Retinal pigment epithelial cell (primary cell): ENCODE results near the gene MLH1.
A peak's percentile ranks its signal among the peaks of the same experiment; 100 is the strongest.
"Not testable (repeated sequence)": the region's sequence is repeated elsewhere in the genome, so short reads cannot be mapped to it uniquely, and the experiment has no call there.

Source experiments
- DNase-seq: peaks from one replicate; pipeline ENCODE4 v3.0.0-alpha.2; 2010; ENCODE audit warnings: low read depth
- H3K4me3 ChIP-seq: 2 replicates; pipeline ENCODE4 v1.5.1; 2011; ENCODE audit warnings: mild to moderate bottlenecking, low read length, control low read depth, moderate library complexity
- TF ChIP-seq, protein P1 (sequence below): conservative IDR thresholded peaks from 2 replicates; pipeline ENCODE4 v1.5.1; 2011; ENCODE audit warnings: low read depth, low read length, control low read depth, inconsistent platforms

The MLH1 gene

DNA sequence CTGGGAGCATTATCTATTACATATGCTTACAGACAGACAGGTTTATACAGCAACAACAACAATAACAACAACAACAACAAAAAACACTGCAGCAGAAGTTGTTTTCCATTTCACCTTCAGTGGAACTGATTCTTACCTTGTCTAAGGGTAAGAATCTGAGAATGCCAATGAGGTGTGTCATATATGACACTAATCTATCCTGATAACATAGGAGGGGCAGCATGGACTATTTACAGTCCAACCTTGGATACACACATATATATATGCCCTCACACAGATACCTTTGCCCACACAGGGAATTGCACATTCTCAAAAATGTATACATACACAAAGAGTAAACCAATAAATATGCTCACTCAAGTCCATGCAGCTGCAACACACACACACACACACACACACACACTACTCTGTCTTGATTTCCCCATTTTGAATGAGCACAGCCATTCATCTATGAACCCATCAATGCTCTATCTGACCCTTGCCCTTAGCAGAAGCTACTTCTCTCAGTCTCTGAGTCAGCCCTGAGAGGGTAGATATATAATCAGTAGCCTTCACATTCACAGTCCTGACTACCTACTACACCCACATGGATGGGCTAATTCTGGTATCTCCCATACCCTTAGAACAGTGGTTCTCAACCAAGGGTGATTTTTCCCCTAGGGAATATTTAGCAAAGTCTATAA, 38.7 kb upstream of the MLH1 start:
- TF ChIP-seq, protein P1, sequence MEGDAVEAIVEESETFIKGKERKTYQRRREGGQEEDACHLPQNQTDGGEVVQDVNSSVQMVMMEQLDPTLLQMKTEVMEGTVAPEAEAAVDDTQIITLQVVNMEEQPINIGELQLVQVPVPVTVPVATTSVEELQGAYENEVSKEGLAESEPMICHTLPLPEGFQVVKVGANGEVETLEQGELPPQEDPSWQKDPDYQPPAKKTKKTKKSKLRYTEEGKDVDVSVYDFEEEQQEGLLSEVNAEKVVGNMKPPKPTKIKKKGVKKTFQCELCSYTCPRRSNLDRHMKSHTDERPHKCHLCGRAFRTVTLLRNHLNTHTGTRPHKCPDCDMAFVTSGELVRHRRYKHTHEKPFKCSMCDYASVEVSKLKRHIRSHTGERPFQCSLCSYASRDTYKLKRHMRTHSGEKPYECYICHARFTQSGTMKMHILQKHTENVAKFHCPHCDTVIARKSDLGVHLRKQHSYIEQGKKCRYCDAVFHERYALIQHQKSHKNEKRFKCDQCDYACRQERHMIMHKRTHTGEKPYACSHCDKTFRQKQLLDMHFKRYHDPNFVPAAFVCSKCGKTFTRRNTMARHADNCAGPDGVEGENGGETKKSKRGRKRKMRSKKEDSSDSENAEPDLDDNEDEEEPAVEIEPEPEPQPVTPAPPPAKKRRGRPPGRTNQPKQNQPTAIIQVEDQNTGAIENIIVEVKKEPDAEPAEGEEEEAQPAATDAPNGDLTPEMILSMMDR: no peak
- no peak for DNase-seq
- no peak overlapping the region for H3K4me3 ChIP-seq

DNA sequence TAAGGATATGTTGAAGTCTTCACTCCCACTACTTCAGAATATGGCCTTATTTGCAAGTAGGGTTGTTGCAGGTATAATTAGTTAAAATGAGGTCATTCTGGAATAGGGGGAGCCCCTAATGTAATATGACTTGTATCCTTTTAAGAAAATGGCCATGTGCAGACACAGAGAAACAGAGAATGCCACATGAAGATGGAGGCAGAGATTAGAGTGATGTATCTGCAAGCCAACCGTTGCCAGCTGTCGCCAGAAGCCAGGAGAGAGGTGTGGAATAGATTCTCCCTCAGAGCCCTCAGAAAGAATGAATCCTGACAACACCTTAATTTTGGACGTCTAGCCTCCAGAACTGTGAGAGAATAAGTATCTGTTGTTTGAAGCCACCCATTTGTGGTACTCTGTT, 37.2 kb upstream of the MLH1 start:
- H3K4me3 ChIP-seq: no peak overlapping the region
- no peak for DNase-seq
- TF ChIP-seq, protein P1: no peak

DNA sequence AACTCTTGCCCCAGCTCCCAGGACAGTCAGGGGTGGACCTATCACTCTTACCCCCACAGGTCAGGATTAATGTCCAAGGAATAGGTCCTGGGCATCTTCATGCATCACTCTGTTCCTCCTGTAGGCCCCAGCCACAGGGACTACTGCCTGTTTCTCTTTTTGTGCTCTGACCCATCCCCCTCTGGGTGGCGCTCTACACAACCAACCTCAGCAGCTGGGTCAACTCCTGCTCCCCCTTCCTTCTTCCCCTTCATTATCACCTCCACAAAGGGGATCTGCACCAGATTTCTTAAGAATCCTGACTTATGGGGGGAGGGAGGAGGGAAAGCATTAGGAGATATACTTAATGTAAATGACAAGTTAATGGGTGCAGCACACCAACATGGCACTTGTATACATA, 36.3 kb upstream of the MLH1 start:
- no peak for DNase-seq
- no peak overlapping the region for H3K4me3 ChIP-seq
- TF ChIP-seq, protein P1: peak; percentile 6

DNA sequence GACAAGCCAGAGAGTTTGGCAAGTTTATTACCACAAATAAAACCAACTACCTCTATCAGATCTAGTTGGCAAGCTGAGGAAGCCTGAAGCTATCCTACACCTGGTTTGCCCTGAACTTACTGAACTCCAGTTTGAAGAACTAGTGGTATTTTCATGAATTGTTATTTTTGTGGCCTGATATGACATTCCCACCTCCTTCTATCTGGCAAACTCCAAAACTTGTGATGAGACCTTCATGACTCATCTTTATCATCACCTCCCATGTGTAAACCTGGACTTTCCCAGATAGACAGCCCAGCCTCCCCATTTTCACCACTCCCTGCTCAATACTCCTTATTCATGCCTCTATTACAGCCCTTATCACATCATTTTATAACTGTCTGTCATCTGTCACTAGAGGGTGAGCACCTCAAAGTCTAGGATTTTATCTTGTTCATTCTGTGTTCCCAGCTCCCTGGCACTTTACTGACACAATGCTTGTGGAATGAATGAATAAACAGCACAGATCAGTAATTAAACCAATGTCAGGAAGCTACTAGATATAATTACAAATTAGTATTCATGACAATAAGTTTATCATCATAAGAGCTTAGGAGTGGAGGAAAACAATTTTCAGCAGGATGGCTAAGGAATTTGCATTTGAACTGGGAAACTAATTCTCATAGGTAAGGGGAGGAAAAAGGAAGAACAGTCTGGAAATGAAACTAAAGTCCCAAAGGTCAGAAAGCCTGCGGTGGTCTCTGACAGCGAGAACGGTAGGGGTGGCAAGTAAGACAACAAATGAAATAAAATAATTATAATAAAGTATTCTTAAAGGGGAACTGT, 35.2 kb upstream of the MLH1 start:
- no peak for DNase-seq
- TF ChIP-seq, protein P1: no peak
- no peak overlapping the region for H3K4me3 ChIP-seq

DNA sequence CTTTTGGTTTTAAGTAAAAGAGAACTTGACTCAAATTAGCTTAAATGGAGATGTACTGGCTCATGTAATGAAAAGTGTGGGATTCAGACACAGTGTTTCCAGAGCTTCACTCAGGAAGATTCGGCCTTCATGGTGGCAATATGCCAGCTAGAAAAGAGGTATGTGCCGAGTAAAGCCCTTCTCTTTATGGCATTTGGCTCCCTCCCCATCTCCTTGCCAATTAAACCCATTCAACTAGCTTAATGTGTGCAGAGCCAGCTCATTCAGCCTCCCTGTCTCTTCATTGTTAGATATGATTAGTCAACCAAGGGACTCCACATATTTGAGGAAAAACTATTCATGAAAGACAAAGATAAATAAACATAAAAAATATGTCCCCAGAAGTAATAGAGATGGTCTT, 33.5 kb upstream of the MLH1 start:
- TF ChIP-seq, protein P1: no peak
- peak; percentile 71 for DNase-seq
- H3K4me3 ChIP-seq: no peak overlapping the region

DNA sequence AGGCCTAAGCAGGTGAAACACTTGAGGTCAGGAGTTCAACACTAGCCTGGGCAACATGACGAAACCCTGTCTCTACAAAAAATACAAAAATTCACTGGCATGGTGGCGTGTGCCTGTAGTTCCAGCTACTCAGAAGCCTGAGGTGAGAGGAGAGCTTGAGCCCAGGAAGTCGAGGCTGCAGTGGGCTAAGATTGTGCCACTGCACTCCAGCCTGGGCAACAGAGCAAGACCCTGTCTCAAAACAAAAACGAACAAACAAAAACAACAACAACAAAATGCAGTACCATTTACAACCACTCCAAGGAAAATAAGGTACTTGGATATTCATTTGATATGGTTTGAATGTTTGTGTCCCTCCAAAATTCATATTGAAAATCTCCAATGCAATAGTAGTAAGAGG, 32.8 kb upstream of the MLH1 start:
- TF ChIP-seq, protein P1: no peak
- no peak for DNase-seq
- no peak overlapping the region for H3K4me3 ChIP-seq

DNA sequence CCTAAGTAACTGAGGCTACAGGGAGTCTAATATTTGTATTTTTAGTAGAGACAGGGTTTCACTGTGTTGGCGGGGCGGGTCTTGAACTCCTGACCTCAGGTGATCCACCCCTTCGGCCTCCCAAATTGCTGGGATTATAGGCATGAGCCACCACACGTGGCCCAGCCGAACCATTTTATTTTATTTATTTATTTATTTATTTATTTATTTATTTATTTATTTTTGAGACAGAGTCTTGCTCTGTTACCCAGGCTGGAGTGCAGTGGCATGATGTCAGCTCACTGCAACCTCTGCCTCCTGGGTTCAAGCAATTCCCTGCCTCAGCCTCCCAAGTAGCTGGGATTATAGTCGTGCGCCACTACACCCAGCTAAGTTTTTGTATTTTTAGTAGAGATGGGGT, 30.3 kb upstream of the MLH1 start:
- not testable (repeated sequence) for H3K4me3 ChIP-seq, DNase-seq
